ENCODE measurements around the gene RAD52. TPM values are rescaled to one million over a fixed set of nuclear protein-coding genes. Genes with fewer than 3 reads are reported as not detected.

RAD52 gene
- polyA plus RNA-seq, 1 donor (not counting 4 experiments of a cell fraction or from before 2014, with no cell fraction given) = 9.8 TPM

DNA sequence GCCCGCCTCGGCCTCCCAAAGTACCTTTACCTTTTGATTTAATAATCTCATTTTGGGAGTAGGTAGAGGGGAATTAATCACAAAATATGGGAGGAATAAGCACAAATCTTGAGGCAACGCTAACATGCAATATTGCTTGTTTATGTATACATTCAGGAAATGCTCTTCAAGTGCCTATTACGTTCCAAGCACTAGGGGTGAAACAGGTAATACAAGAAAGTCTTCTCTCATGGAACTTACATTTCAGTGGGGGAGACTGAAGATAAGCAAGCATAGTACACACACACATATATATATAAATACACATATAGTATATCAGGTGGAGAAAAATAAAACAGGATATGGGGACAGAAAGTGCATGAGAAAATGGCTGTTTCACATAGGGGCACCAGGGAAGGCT is 22.5 kb upstream of the RAD52 start:
- DNase-seq (ENCODE audit: low read depth, low spot score) = no peak
- no peak overlapping the region for H3K27ac ChIP-seq (ENCODE audit: control insufficient read depth, insufficient read depth, low read length)
- H3K79me2 ChIP-seq (ENCODE audit: control insufficient read depth, insufficient read depth, low read length) = no peaks in the 10 kb centered on the region
- H4K20me1 ChIP-seq (ENCODE audit: control insufficient read depth, extremely low read depth, insufficient read depth, low read length) = no peaks in the 10 kb centered on the region
- H3K27me3 ChIP-seq (ENCODE audit: control insufficient read depth, extremely low read depth, insufficient read depth, low read length) = no peaks in the 10 kb centered on the region
- no peaks in the 10 kb centered on the region for H3K9me3 ChIP-seq (ENCODE audit: control insufficient read depth, low read depth, low read length)
- dilution Hi-C loops (cut with MboI; ENCODE audit: extremely low pct_ligation_motif_present, low sequenced_read_pairs) = no loop called here
- TF ChIP-seq EZH2 (IDR thresholded peaks at IDR 0.05; ENCODE audit: low read length) = no peak
- TF ChIP-seq, protein P1, sequence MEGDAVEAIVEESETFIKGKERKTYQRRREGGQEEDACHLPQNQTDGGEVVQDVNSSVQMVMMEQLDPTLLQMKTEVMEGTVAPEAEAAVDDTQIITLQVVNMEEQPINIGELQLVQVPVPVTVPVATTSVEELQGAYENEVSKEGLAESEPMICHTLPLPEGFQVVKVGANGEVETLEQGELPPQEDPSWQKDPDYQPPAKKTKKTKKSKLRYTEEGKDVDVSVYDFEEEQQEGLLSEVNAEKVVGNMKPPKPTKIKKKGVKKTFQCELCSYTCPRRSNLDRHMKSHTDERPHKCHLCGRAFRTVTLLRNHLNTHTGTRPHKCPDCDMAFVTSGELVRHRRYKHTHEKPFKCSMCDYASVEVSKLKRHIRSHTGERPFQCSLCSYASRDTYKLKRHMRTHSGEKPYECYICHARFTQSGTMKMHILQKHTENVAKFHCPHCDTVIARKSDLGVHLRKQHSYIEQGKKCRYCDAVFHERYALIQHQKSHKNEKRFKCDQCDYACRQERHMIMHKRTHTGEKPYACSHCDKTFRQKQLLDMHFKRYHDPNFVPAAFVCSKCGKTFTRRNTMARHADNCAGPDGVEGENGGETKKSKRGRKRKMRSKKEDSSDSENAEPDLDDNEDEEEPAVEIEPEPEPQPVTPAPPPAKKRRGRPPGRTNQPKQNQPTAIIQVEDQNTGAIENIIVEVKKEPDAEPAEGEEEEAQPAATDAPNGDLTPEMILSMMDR (optimal IDR thresholded peaks at IDR 0.05 in 1 of 3, IDR thresholded peaks at IDR 0.05 in 1 of 3, conservative IDR thresholded peaks at IDR 0.05 in 1 of 3; ENCODE audit: extremely low read depth in 1 of 3, insufficient read depth in 2 of 3, low read length in 3 of 3) = no peak
- no peak overlapping the region for H3K4me2 ChIP-seq (ENCODE audit: control insufficient read depth, extremely low read depth, insufficient read depth, low read depth, low read length)
- no peak for FAIRE-seq
- H2AFZ ChIP-seq (ENCODE audit: control insufficient read depth, low read length) = no peak overlapping the region
- H3K36me3 ChIP-seq (ENCODE audit: control insufficient read depth in 2 of 2, extremely low read depth in 1 of 2, insufficient read depth in 2 of 2, low read length in 2 of 2) = no peaks in the 10 kb centered on the region
- H3K9ac ChIP-seq (ENCODE audit: control insufficient read depth, extremely low read depth, insufficient read depth, low read length) = no peak overlapping the region
- no peaks in the 10 kb centered on the region for H3K4me1 ChIP-seq (ENCODE audit: control insufficient read depth, extremely low read depth, insufficient read depth, low read length)
- no peaks in the 10 kb centered on the region for H3K9me1 ChIP-seq (ENCODE audit: control insufficient read depth, extremely low read depth, insufficient read depth, low read length)
- H3K4me3 ChIP-seq (ENCODE audit: control insufficient read depth in 2 of 3, extremely low read depth in 1 of 3, insufficient read depth in 2 of 3, low read depth in 1 of 3, low read length in 3 of 3) = no peak overlapping the region

DNA sequence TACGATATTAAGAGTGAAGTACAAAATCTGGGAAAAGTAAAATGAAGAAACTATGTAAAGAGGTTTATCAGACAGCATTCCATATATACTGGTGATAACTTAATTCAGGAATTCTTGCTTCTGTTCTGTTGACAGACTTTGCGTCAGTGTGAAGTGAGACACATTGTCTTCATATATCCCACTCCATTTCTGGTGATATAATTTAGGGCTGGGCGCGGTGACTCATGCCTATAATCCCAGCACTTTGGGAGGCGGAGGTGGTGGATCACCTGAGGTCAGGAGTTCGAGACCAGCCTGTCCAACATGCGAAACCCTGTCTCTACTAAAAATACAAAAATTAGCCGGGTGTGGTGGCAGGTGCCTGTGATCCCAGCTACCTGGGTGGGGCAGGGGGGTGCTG is 20.3 kb upstream of the RAD52 start:
- Histone ChIP-seq H3K9me1 (ENCODE audit: control insufficient read depth, extremely low read depth, insufficient read depth, low read length) (no peaks in the 10 kb centered on the region), H3K27me3 (ENCODE audit: control insufficient read depth, extremely low read depth, insufficient read depth, low read length) (no peaks in the 10 kb centered on the region), H3K4me1 (ENCODE audit: control insufficient read depth, extremely low read depth, insufficient read depth, low read length) (no peaks in the 10 kb centered on the region), H3K27ac (ENCODE audit: control insufficient read depth, insufficient read depth, low read length) (no peak overlapping the region), H3K9me3 (ENCODE audit: control insufficient read depth, low read depth, low read length) (no peaks in the 10 kb centered on the region), H3K36me3 (ENCODE audit: control insufficient read depth in 2 of 2, extremely low read depth in 1 of 2, insufficient read depth in 2 of 2, low read length in 2 of 2) (no peaks in the 10 kb centered on the region), H3K4me2 (ENCODE audit: control insufficient read depth, extremely low read depth, insufficient read depth, low read depth, low read length) (no peak overlapping the region), H3K4me3 (ENCODE audit: control insufficient read depth in 2 of 3, extremely low read depth in 1 of 3, insufficient read depth in 2 of 3, low read depth in 1 of 3, low read length in 3 of 3) (no peak overlapping the region), H4K20me1 (ENCODE audit: control insufficient read depth, extremely low read depth, insufficient read depth, low read length) (no peaks in the 10 kb centered on the region), H2AFZ (ENCODE audit: control insufficient read depth, low read length) (no peak overlapping the region), H3K9ac (ENCODE audit: control insufficient read depth, extremely low read depth, insufficient read depth, low read length) (no peak overlapping the region), H3K79me2 (ENCODE audit: control insufficient read depth, insufficient read depth, low read length) (no peaks in the 10 kb centered on the region)
- TF ChIP-seq, protein P1 (optimal IDR thresholded peaks at IDR 0.05 in 1 of 3, IDR thresholded peaks at IDR 0.05 in 1 of 3, conservative IDR thresholded peaks at IDR 0.05 in 1 of 3; ENCODE audit: extremely low read depth in 1 of 3, insufficient read depth in 2 of 3, low read length in 3 of 3) = no peak
- TF ChIP-seq EZH2 (IDR thresholded peaks at IDR 0.05; ENCODE audit: low read length) = no peak
- no peak for FAIRE-seq
- dilution Hi-C loops (cut with MboI; ENCODE audit: extremely low pct_ligation_motif_present, low sequenced_read_pairs) = no loop called here
- DNase-seq (ENCODE audit: low read depth, low spot score) = no peak
